HEK293 (cell line): Measurements from ENCODE around the gene KLF16.

ENCODE experiments used
- CTCF ChIA-PET: fragments of 350-600 bp; formaldehyde crosslinking; extraction: SDS; loops from one replicate; lab custom pipeline; 2021; ENCODE audit warnings: antibody characterized with exemption; lab: Yijun Ruan, JAX
- POLR2A ChIA-PET: fragments of 300-600 bp; formaldehyde crosslinking; extraction: SDS; loops from one replicate; lab custom pipeline; 2020; ENCODE audit warnings: antibody characterized with exemption, inconsistent platforms; lab: Yijun Ruan, JAX
- H3K27ac ChIP-seq: fragments of 200-500 bp; sonication (Bioruptor generic); 2 replicates; pipeline ENCODE4 v1.5.1; 2014; ENCODE audit warnings: low read depth, low read length, control low read depth, inconsistent platforms; ENCODE audit errors: extremely low read depth
- H3K36me3 ChIP-seq, 2 experiments: fragments of 200-500 bp in 1 of 2; sonication (Bioruptor generic) in 1 of 2; 1 replicate in 1 of 2; 2 replicates in 1 of 2; pipeline ENCODE4 v1.5.1; 2014 to 2017; ENCODE audit warnings: inconsistent platforms in 2 of 2, low read length in 2 of 2; ENCODE audit not compliant: control insufficient read depth in 2 of 2, insufficient read depth in 1 of 2
- H3K4me1 ChIP-seq: fragments of 200-500 bp; sonication (Bioruptor generic); 2 replicates; pipeline ENCODE4 v1.5.1; 2014; ENCODE audit warnings: mild to moderate bottlenecking, low read length, inconsistent platforms; ENCODE audit not compliant: control insufficient read depth, insufficient read depth
- H3K4me3 ChIP-seq: 2 replicates; pipeline ENCODE4 v1.5.1; 2011; ENCODE audit warnings: low read depth, mild to moderate bottlenecking, control low read depth, low read length, moderate library complexity
- H3K9me3 ChIP-seq: fragments of 200-500 bp; sonication (Bioruptor generic); 2 replicates; pipeline ENCODE4 v1.5.1; 2014; ENCODE audit warnings: low read depth, low read length, inconsistent platforms; ENCODE audit not compliant: control insufficient read depth, insufficient read depth
- AEBP2 ChIP-seq: fragments of 450-650 bp; formaldehyde crosslinking; IDR thresholded peaks from 2 replicates; pipeline ENCODE4 v1.5.1; 2016; ENCODE audit warnings: missing biosample characterization, missing genetic modification characterization, borderline replicate concordance
- GLIS1 ChIP-seq: fragments of 450-650 bp; formaldehyde crosslinking; IDR thresholded peaks from 2 replicates; pipeline ENCODE4 v1.5.1; 2016; ENCODE audit warnings: missing biosample characterization, missing genetic modification characterization
- HOXD13 ChIP-seq: sonication (generic); formaldehyde crosslinking; IDR thresholded peaks from 2 replicates; pipeline ENCODE4 v1.8.0; 2022; ENCODE audit warnings: missing genetic modification reagents, borderline replicate concordance
- KLF7 ChIP-seq: fragments of 450-650 bp; formaldehyde crosslinking; IDR thresholded peaks from 2 replicates; pipeline ENCODE4 v1.5.1; 2016; ENCODE audit warnings: missing biosample characterization, missing genetic modification characterization, borderline replicate concordance
- OVOL3 ChIP-seq: fragments of 450-650 bp; formaldehyde crosslinking; IDR thresholded peaks from 2 replicates; pipeline ENCODE4 v1.5.1; 2016; ENCODE audit warnings: missing biosample characterization, missing genetic modification characterization
- RBAK ChIP-seq: fragments of 450-650 bp; formaldehyde crosslinking; IDR thresholded peaks from 2 replicates; pipeline ENCODE4 v1.5.1; 2016; ENCODE audit warnings: missing biosample characterization, missing genetic modification characterization
- SP2 ChIP-seq: fragments of 450-650 bp; formaldehyde crosslinking; IDR thresholded peaks from 2 replicates; pipeline ENCODE4 v1.5.1; 2016; ENCODE audit warnings: missing biosample characterization, missing genetic modification characterization
- SP7 ChIP-seq: fragments of 450-650 bp; formaldehyde crosslinking; IDR thresholded peaks from 2 replicates; pipeline ENCODE4 v1.5.1; 2016; ENCODE audit warnings: missing biosample characterization, missing genetic modification characterization
- ZBTB48 ChIP-seq: fragments of 450-650 bp; formaldehyde crosslinking; IDR thresholded peaks from 2 replicates; pipeline ENCODE4 v1.5.1; 2016; ENCODE audit warnings: missing biosample characterization, missing genetic modification characterization
- ZIC2 ChIP-seq: fragments of 450-650 bp; formaldehyde crosslinking; IDR thresholded peaks from 2 replicates; pipeline ENCODE4 v1.5.1; 2016; ENCODE audit warnings: missing biosample characterization, missing genetic modification characterization
- ZNF132 ChIP-seq: fragments of 450-650 bp; formaldehyde crosslinking; IDR thresholded peaks from 2 replicates; pipeline ENCODE4 v1.5.1; 2017; ENCODE audit warnings: missing biosample characterization, missing genetic modification characterization, borderline replicate concordance
- ZNF157 ChIP-seq: fragments of 450-650 bp; formaldehyde crosslinking; IDR thresholded peaks from 2 replicates; pipeline ENCODE4 v1.5.1; 2016; ENCODE audit warnings: missing biosample characterization, missing genetic modification characterization
- ZNF18 ChIP-seq: fragments of 450-650 bp; formaldehyde crosslinking; IDR thresholded peaks from 2 replicates; pipeline ENCODE4 v1.5.1; 2016; ENCODE audit warnings: missing biosample characterization, missing genetic modification characterization
- ZNF23 ChIP-seq: fragments of 450-650 bp; formaldehyde crosslinking; IDR thresholded peaks from 2 replicates; pipeline ENCODE4 v1.5.1; 2016; ENCODE audit warnings: missing biosample characterization, missing genetic modification characterization, borderline replicate concordance
- ZNF274 ChIP-seq, 2 experiments: fragments of 200-500 bp in 1 of 2; fragments of 450-650 bp in 1 of 2; sonication (Bioruptor generic) in 1 of 2; formaldehyde crosslinking in 1 of 2; IDR thresholded peaks; 2 replicates each; pipeline versions ENCODE4 v1.5.1 to v1.6.1; 2014 to 2016; ENCODE audit warnings: borderline replicate concordance in 1 of 2, inconsistent platforms in 1 of 2, low read length in 1 of 2, missing biosample characterization in 1 of 2, missing genetic modification characterization in 1 of 2
- ZNF354C ChIP-seq: fragments of 450-650 bp; formaldehyde crosslinking; IDR thresholded peaks from 2 replicates; pipeline ENCODE4 v1.5.1; 2016; ENCODE audit warnings: missing biosample characterization, missing genetic modification characterization, low read depth, borderline replicate concordance
- ZNF37A ChIP-seq: fragments of 450-650 bp; IDR thresholded peaks from 2 replicates; pipeline ENCODE4 v1.5.1; 2018; ENCODE audit warnings: missing biosample characterization, missing genetic modification characterization
- ZNF391 ChIP-seq: fragments of 450-650 bp; formaldehyde crosslinking; IDR thresholded peaks from 2 replicates; pipeline ENCODE4 v1.5.1; 2016; ENCODE audit warnings: low read depth, missing biosample characterization, missing genetic modification characterization, borderline replicate concordance
- ZNF518A ChIP-seq: fragments of 450-650 bp; formaldehyde crosslinking; conservative IDR thresholded peaks from 2 replicates; pipeline ENCODE4 v1.5.1; 2016; ENCODE audit warnings: low read depth, missing biosample characterization, missing genetic modification characterization
- ZNF544 ChIP-seq: fragments of 450-650 bp; formaldehyde crosslinking; IDR thresholded peaks from 2 replicates; pipeline ENCODE4 v1.5.0; 2017; ENCODE audit warnings: missing biosample characterization, missing genetic modification characterization
- ZNF549 ChIP-seq: fragments of 450-650 bp; IDR thresholded peaks from 2 replicates; pipeline ENCODE4 v1.5.1; 2018; ENCODE audit warnings: missing biosample characterization, missing genetic modification characterization, mild to moderate bottlenecking, inconsistent platforms, moderate library complexity
- ZNF610 ChIP-seq: fragments of 450-650 bp; formaldehyde crosslinking; IDR thresholded peaks from 2 replicates; pipeline ENCODE4 v1.5.1; 2016; ENCODE audit warnings: missing biosample characterization, missing genetic modification characterization, borderline replicate concordance
- ZNF629 ChIP-seq: fragments of 450-650 bp; formaldehyde crosslinking; IDR thresholded peaks from 2 replicates; pipeline ENCODE4 v1.5.1; 2017; ENCODE audit warnings: missing biosample characterization, missing genetic modification characterization
- ZNF654 ChIP-seq: fragments of 450-650 bp; formaldehyde crosslinking; IDR thresholded peaks from 2 replicates; pipeline ENCODE4 v1.5.1; 2016; ENCODE audit warnings: low read depth, missing biosample characterization, missing genetic modification characterization
- ZNF776 ChIP-seq: fragments of 450-650 bp; formaldehyde crosslinking; IDR thresholded peaks from 2 replicates; pipeline ENCODE4 v1.5.0; 2017; ENCODE audit warnings: missing biosample characterization, missing genetic modification characterization, borderline replicate concordance
- ZSCAN23 ChIP-seq: fragments of 450-650 bp; formaldehyde crosslinking; IDR thresholded peaks from 2 replicates; pipeline ENCODE4 v1.5.1; 2016; ENCODE audit warnings: missing biosample characterization, missing genetic modification characterization
- TF ChIP-seq, protein P1 (sequence below): fragments of 450-650 bp; formaldehyde crosslinking; IDR thresholded peaks from 2 replicates; pipeline ENCODE4 v1.5.1; 2017; ENCODE audit warnings: missing biosample characterization, mild to moderate bottlenecking, missing genetic modification characterization, moderate library complexity

Gene KLF16

DNA sequence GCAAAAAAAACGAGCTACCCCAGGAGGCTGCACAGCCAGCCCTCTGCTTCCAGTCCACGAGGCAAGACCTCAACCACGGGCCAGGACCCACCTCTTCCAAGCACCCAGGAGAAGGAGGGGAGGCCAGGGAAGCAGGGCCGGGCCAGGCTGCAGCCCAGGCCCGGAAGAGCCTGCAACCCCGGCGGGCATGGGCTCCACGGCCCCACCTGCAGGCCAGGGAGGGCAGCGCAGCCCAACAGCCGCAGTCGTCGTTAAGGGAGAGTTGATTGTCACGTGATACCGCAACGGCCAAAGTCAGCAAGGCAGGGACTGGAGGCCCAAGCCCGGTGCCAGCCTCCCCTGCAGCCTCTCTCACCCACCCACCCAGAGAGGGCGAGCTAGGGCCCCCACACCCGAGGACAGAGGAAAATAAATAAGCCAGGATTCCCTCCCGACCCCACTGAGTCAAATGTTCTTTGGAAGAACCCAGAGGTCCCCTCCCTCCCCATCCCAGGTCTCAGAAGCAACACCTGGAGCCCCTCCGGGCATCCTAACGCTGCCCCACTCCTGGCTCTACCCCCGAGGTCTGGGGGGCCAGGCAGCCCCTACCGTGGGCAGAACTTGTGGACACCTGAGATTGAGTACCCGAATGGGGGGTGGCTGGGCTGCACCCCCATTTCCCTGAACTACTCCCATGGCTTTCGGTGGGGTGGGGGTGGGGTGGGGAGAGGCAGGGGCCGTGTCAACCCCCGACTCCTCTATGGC, 9.9 kb downstream of the KLF16 start (continued):
- no peak for TF ChIP-seq ZNF518A (tag by site-specific recombination)
- peak; percentile 62 for TF ChIP-seq SP7
- no peak for TF ChIP-seq ZNF274 (IDR thresholded peaks at IDR 0.05; ENCODE audit: low read length)
- no peak for TF ChIP-seq ZNF274 (tag by site-specific recombination; IDR thresholded peaks at IDR 0.05; ENCODE audit: borderline replicate concordance)
- no peak for TF ChIP-seq HOXD13 (CRISPR knock-in tag)
- TF ChIP-seq SP2 = peak; percentile 61
- TF ChIP-seq ZNF654 (tag by site-specific recombination) = no peak
- no peak for TF ChIP-seq ZNF18 (tag by site-specific recombination)
- TF ChIP-seq ZNF391 (tag by site-specific recombination) = no peak
- TF ChIP-seq RBAK (tag by site-specific recombination) = no peak
- TF ChIP-seq GLIS1 = peak; percentile 64
- no peak for TF ChIP-seq ZNF157

- TF ChIP-seq ZNF544 (no peak), ZBTB48 (tag by site-specific recombination) (no peak), AEBP2 (tag by site-specific recombination) (no peak), ZNF23 (tag by site-specific recombination) (no peak), KLF7 (tag by site-specific recombination) (no peak), OVOL3 (tag by site-specific recombination) (no peak), ZSCAN23 (tag by site-specific recombination) (no peak), ZNF549 (no peak), ZNF610 (no peak), ZNF37A (tag by site-specific recombination) (no peak), ZIC2 (no peak), ZNF132 (tag by site-specific recombination) (no peak), ZNF776 (tag by site-specific recombination) (no peak), ZNF354C (tag by site-specific recombination) (no peak), ZNF629 (tag by site-specific recombination) (no peak)
- TF ChIP-seq, protein P1, sequence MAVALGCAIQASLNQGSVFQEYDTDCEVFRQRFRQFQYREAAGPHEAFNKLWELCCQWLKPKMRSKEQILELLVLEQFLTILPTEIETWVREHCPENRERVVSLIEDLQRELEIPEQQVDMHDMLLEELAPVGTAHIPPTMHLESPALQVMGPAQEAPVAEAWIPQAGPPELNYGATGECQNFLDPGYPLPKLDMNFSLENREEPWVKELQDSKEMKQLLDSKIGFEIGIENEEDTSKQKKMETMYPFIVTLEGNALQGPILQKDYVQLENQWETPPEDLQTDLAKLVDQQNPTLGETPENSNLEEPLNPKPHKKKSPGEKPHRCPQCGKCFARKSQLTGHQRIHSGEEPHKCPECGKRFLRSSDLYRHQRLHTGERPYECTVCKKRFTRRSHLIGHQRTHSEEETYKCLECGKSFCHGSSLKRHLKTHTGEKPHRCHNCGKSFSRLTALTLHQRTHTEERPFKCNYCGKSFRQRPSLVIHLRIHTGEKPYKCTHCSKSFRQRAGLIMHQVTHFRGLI = no peak
- POLR2A ChIA-PET = no interaction called here
- CTCF ChIA-PET = interaction anchor here (0.5 to 3.3 kb wide), 10 partner anchors 7 to 1150 kb away, joined by 3 to 13 read pairs (median 3); no protein-coding TSS in a partner anchor
- Histone ChIP-seq H3K36me3 (no peaks in the 10 kb centered on the region), H3K4me3 (no peak overlapping the region), H3K4me1 (peaks cover 3% of the 10 kb centered on the region; the same call in 1 of the 2 replicates), H3K27ac (no peak overlapping the region), H3K9me3 (no peaks in the 10 kb centered on the region)
Observed at GRCh38 chr19:1852581-1853128, 10.7 kb downstream of the KLF16 start.
